Measurements from ENCODE around the gene TPGS2. TPM values are rescaled to one million over a fixed set of nuclear protein-coding genes. Genes with fewer than 3 reads are reported as not detected.

The TPGS2 gene
- total and polyA plus RNA-seq, 3 donors from 2014 or later: 338 to 628 (median 546) TPM

DNA sequence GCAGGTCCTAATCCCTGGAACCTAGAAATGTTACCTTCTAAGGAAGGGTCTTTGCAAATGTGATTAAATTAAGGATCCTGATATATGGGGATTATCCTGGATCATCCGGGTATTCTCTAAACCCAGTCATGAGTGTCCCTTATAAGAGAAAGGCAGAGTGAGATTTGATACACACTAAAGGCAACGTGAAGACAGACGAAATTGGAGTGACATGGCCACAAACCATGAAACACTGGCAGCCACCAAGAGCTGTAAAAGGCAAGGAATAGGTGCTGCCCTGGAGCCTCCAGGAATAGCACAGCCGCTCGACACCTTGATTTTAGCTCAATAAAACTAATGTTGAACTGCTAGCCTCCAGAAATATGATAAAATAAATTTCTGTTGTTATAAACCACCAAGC is 45.0 kb downstream of the TPGS2 start:
- Histone ChIP-seq H3K36me3 (ENCODE audit: low read depth, missing control alignments) (no peaks in the 10 kb centered on the region), H3K9me3 (no peaks in the 10 kb centered on the region), H3K27ac (no peak overlapping the region), H3K4me3 (no peak overlapping the region), H3K27me3 (no peaks in the 10 kb centered on the region), H3K4me1 (no peaks in the 10 kb centered on the region)
- DNase-seq: no peak
- intact Hi-C loops (cut with DNase I; ENCODE audit: low total_unique reads): no loop called here
- TF ChIP-seq POLR2A (IDR thresholded peaks at IDR 0.05): no peak
- TF ChIP-seq, protein P1, sequence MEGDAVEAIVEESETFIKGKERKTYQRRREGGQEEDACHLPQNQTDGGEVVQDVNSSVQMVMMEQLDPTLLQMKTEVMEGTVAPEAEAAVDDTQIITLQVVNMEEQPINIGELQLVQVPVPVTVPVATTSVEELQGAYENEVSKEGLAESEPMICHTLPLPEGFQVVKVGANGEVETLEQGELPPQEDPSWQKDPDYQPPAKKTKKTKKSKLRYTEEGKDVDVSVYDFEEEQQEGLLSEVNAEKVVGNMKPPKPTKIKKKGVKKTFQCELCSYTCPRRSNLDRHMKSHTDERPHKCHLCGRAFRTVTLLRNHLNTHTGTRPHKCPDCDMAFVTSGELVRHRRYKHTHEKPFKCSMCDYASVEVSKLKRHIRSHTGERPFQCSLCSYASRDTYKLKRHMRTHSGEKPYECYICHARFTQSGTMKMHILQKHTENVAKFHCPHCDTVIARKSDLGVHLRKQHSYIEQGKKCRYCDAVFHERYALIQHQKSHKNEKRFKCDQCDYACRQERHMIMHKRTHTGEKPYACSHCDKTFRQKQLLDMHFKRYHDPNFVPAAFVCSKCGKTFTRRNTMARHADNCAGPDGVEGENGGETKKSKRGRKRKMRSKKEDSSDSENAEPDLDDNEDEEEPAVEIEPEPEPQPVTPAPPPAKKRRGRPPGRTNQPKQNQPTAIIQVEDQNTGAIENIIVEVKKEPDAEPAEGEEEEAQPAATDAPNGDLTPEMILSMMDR (IDR thresholded peaks at IDR 0.05): no peak
- 100% methylated on average over 5 of the region's 5 CpGs for WGBS, 2 donors

- no peaks in the 10 kb centered on the region for H3K36me3 ChIP-seq (ENCODE audit: low read depth, missing control alignments)
- no peaks in the 10 kb centered on the region for H3K27me3 ChIP-seq
- intact Hi-C loops (cut with DNase I; ENCODE audit: low total_unique reads): no loop called here
- DNase-seq: no peak
- no peaks in the 10 kb centered on the region for H3K4me1 ChIP-seq
- no peak for TF ChIP-seq POLR2A (IDR thresholded peaks at IDR 0.05)
- TF ChIP-seq, protein P1 (IDR thresholded peaks at IDR 0.05): no peak
- no peak overlapping the region for H3K27ac ChIP-seq
- H3K9me3 ChIP-seq: no peaks in the 10 kb centered on the region
- WGBS, 2 donors: 84 to 92% methylated on average over 9 of the region's 9 CpGs
- H3K4me3 ChIP-seq: no peak overlapping the region
Measured at GRCh38 chr18:36782710-36783109, 46.1 kb downstream of the TPGS2 start.

DNA sequence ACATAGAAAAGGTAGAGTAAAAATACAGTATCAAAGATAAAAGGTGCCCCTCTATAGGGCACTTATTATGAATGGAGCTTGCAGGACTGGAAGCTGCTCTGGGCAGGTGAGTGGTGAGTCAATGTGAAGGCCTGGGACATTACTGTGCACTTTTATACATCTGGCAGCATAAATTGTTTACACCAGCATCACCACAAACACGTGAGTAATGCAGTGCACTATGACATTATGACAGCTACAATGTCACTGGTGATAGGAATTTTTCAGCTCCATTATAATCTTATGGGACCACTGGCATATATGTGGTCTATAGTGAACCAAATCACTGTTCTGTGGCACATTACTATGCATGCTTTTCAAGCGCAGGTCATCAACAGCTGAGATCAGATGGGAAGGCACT is 48.1 kb downstream of the TPGS2 start:
- Histone ChIP-seq H3K9me3 (no peaks in the 10 kb centered on the region), H3K36me3 (ENCODE audit: low read depth, missing control alignments) (no peaks in the 10 kb centered on the region), H3K4me3 (no peak overlapping the region), H3K27me3 (no peaks in the 10 kb centered on the region), H3K4me1 (no peaks in the 10 kb centered on the region), H3K27ac (no peak overlapping the region)
- TF ChIP-seq, protein P1 (IDR thresholded peaks at IDR 0.05): no peak
- TF ChIP-seq POLR2A (IDR thresholded peaks at IDR 0.05): no peak
- intact Hi-C loops (cut with DNase I; ENCODE audit: low total_unique reads): no loop called here
- WGBS, 2 donors: 83 to 88% methylated on average over 2 of the region's 2 CpGs
- DNase-seq: no peak

DNA sequence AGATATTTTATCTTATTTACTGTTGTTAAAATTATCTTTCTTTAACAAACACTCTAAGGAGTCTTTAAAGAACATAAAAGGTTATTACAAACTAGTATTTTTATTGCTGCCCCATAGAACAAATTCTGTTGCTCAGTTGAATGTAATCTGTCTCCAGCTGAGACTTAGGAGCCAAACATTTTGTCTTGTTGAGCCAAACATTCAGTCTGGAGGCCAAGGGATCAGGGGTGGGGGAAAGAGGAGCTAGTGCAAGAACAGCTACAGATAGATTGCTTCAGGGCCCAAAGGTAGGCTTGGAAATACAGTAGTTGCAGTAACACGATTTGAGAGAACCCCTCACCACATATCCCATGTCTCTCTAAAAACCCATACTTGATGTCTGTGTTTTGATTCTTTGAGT is 51.2 kb downstream of the TPGS2 start:
- intact Hi-C loops (cut with DNase I; ENCODE audit: low total_unique reads): no loop called here
- DNase-seq: no peak
- WGBS, 2 donors: 72 to 87% methylated on average over 1 of the region's 1 CpG

DNA sequence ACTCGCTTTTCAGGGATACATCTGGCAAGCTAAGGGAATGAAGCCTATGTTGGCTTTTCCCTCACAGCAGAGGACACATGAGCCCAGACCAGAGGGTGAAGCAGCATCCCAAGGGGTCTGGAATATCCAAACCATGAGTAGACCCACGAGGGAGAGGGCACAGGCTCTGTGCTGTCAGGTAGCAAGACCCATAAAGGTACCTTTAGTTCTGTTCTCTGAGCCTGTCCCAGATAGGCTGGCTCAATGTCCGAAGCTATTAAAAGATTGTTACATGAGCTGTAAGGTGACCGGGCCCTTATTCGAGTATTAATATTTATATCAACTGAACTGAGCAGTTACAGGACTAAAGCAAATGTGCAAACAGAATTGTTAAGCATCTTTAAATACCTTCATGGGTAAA is 52.2 kb downstream of the TPGS2 start:
- H3K27ac ChIP-seq: no peak overlapping the region
- TF ChIP-seq, protein P1 (IDR thresholded peaks at IDR 0.05): no peak
- no peak for TF ChIP-seq POLR2A (IDR thresholded peaks at IDR 0.05)
- 89 to 95% methylated on average over 5 of the region's 5 CpGs for WGBS, 2 donors
- no peaks in the 10 kb centered on the region for H3K4me1 ChIP-seq
- H3K4me3 ChIP-seq: no peak overlapping the region
- no peaks in the 10 kb centered on the region for H3K36me3 ChIP-seq (ENCODE audit: low read depth, missing control alignments)
- intact Hi-C loops (cut with DNase I; ENCODE audit: low total_unique reads): no loop called here
- DNase-seq: no peak
- H3K9me3 ChIP-seq: no peaks in the 10 kb centered on the region
- H3K27me3 ChIP-seq: no peaks in the 10 kb centered on the region

More for the DNA sequence above, 51.2 kb downstream of the TPGS2 start:
- H3K36me3 ChIP-seq (ENCODE audit: low read depth, missing control alignments): no peaks in the 10 kb centered on the region
- H3K27ac ChIP-seq: no peak overlapping the region
- H3K4me3 ChIP-seq: no peak overlapping the region
- H3K4me1 ChIP-seq: no peaks in the 10 kb centered on the region
- H3K27me3 ChIP-seq: no peaks in the 10 kb centered on the region
- TF ChIP-seq POLR2A (IDR thresholded peaks at IDR 0.05): no peak
- TF ChIP-seq, protein P1 (IDR thresholded peaks at IDR 0.05): no peak
- no peaks in the 10 kb centered on the region for H3K9me3 ChIP-seq
